OCI-LY3 (cell line): ENCODE measurements around the gene MAP2K6.

Experiments
- EZH2phosphoT487 ChIP-seq: fragments of 200-600 bp; shearing (Covaris generic); IDR thresholded peaks from 2 replicates; pipeline ENCODE4 v1.6.1; 2018; ENCODE audit warnings: antibody characterized with exemption, mixed run types, low read depth
- TF ChIP-seq, protein P1 (sequence below): fragments of 200-600, 300-600 bp; sonication (generic); IDR thresholded peaks from 2 replicates; pipeline ENCODE4 v1.5.1; 2014; ENCODE audit warnings: antibody characterized with exemption, low read length, low read depth

GRCh38 chr17:69466451-69466850 is 52.0 kb downstream of the MAP2K6 start:
- TF ChIP-seq, protein P1, sequence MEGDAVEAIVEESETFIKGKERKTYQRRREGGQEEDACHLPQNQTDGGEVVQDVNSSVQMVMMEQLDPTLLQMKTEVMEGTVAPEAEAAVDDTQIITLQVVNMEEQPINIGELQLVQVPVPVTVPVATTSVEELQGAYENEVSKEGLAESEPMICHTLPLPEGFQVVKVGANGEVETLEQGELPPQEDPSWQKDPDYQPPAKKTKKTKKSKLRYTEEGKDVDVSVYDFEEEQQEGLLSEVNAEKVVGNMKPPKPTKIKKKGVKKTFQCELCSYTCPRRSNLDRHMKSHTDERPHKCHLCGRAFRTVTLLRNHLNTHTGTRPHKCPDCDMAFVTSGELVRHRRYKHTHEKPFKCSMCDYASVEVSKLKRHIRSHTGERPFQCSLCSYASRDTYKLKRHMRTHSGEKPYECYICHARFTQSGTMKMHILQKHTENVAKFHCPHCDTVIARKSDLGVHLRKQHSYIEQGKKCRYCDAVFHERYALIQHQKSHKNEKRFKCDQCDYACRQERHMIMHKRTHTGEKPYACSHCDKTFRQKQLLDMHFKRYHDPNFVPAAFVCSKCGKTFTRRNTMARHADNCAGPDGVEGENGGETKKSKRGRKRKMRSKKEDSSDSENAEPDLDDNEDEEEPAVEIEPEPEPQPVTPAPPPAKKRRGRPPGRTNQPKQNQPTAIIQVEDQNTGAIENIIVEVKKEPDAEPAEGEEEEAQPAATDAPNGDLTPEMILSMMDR, result no peak
- no peak for TF ChIP-seq EZH2phosphoT487
